Activated CD8-positive, alpha-beta memory T cell treated with anti-CD3 and anti-CD28 coated beads, Interleukin-2, amount 50 U/mL, for 24 hours (primary cell): ENCODE measurements around the gene KRT1.

ENCODE experiments used
- DNase-seq: peaks from one replicate; pipeline ENCODE4 v3.0.0-alpha.2; 2020; ENCODE audit errors: extremely low read depth

Gene KRT1

DNA sequence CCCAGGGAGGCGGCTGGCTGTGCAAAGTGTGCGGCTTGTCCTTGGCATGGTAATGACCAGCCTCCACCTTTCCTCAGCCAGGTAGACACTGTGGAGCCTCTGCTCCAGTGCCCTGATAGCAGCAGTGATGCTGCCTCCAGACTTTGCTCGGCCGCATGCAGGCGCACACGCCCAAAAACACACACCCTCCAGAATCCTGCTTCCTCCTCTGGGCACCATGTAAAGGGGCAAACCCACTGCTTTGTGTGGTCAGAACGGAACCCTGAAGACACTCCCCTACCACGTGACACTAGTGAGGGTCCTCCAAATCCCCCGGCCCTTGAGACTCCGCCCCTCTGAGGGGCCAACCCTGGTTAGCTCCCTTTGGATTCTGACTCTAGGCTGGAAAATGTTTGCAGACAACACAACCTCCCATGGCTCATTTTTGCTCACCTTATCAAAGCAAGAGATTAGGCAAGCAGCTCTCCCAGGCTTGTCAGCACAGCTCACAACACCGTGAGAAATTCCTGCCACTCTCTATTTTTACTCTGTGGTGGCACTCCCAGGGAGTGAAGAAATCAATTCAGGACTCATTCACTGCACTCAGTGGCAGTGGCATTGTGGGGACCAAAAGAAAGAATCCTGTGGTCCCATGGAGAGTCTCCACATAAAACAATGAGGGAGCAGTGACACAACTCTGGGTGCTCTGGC is 18.6 kb upstream of the KRT1 start:
- DNase-seq: no peak

DNA sequence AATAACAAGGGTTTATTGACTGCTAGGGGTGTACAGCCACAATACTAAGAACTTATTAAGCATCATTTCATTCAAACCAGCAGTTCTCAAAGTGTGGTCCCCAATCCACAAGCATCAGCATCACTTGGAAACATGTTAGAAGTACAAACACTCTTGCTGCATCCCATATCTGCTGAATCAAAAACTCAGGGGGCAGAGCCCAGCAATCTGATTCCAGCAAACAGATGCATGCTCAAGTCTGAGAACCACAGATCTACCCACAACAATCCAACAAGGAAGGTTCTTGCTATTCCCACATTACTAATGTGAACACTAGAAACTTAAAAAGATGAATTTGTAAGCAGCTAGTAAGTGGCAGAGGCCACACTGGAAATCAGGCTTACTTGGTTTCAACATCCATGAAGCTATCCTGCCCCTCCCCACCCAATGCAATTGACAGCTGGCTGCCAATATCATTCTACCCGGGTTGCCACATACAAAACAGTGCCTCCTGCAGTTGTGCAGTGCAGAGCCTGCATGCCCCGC is 16.9 kb upstream of the KRT1 start:
- DNase-seq: no peak

DNA sequence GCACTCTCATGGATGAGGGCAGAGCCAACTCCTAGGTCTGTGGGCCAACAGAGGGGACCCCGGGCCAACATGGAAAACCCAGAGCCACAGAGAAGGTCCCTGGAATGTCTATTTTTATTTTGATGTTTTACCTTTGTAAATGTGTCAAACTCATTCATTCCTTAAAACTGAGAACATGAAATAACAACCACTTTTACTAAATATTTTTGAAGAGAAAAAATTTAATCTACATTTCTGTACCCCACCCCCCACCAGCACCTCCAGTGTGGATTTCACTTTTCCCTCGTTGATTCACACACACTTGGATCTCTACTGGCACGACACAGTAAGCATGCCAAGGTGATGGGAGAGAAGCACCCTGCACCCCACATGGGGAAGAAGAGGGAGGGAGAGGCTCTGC is 16.4 kb upstream of the KRT1 start:
- no peak for DNase-seq

DNA sequence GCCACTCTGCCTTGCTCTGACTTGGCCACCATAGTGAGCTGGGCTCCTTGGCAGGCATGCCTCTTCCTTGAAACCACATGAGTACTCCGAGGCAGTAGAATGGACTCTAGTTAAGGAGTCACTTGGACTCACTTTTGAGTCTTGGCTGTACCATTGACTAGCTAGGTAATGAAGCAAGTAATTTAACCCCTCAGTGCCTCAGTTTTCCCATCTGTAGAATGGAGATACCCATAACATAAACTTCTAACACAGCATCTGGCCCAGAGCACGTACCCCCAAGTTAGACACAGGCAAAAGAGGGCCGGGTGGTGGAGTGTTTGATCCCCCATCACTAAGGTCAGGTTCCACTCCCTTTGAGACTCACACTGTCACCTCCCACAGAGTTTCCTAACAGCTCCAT is 14.8 kb upstream of the KRT1 start:
- DNase-seq: no peak

DNA sequence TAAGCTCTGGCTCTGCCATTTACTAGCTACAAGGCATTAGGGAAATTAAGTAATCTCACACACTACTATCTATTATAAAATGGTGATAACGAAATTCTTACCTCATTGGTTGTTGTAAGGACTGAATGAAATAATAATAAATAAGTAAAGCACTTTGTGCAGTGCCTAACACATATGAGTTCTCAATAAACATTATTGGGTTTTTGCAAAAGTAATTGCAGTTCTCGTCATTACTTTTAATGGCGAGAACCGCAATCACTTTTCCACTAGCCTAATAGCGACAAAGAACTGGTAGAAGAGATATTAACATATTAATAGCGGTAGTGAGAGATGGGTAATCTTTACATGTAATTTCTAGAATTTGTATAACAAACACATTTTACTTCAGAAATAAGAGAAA is 13.9 kb upstream of the KRT1 start:
- no peak for DNase-seq

DNA sequence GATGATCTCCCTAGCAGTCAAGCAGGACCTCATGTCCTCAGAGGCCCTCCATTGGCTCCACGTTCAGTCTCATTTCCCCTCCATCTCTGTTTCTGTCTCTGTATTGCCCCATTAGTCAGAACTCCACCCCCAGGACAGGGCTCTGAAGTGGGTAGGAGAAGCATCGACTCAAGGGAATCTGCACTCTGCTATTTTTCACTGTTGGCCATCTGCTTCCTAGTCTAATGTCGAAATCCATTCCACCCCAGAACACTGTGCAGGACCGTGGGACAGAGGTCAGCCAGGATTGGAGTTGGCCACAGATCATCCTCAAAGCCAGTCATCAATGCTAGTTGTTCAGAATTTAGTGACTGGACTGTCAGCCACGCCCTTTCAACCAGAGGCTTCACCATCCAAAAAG is 13.1 kb upstream of the KRT1 start:
- no peak for DNase-seq

DNA sequence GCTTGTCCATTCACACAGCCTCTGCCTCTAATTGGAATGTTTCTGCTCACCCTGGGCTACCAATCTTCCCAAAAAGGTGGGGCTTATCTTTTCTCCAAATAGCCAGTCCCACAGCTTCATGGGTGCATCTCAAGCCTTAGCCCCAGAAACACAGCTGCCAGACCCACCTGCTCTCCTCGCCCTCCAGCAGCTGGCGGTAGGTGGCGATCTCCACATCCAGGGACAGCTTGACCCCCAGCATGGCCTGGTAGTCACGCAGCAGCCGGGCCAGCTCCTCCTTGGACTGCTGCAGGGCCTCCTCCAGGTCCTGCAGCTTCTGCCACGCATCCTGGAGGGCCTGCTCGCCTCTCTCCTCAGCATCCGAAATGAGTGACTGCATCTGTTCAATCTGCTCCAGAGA is 12.0 kb upstream of the KRT1 start:
- no peak for DNase-seq

DNA sequence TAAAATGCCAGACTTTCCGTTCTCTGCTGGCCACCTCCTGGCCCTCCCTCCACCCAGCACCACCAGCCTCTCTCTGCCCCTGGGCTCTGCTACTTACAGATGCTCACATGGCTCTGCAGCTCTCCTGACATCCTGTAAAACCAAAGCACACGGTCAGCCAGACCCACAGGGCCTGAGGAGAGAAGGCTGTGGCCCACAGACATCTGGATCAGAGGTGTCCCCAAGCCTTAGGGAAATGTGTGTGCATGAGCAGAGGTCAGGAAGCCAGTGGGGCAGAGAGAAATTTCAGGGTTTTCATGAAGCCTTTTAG is 11.6 kb upstream of the KRT1 start:
- DNase-seq: no peak

DNA sequence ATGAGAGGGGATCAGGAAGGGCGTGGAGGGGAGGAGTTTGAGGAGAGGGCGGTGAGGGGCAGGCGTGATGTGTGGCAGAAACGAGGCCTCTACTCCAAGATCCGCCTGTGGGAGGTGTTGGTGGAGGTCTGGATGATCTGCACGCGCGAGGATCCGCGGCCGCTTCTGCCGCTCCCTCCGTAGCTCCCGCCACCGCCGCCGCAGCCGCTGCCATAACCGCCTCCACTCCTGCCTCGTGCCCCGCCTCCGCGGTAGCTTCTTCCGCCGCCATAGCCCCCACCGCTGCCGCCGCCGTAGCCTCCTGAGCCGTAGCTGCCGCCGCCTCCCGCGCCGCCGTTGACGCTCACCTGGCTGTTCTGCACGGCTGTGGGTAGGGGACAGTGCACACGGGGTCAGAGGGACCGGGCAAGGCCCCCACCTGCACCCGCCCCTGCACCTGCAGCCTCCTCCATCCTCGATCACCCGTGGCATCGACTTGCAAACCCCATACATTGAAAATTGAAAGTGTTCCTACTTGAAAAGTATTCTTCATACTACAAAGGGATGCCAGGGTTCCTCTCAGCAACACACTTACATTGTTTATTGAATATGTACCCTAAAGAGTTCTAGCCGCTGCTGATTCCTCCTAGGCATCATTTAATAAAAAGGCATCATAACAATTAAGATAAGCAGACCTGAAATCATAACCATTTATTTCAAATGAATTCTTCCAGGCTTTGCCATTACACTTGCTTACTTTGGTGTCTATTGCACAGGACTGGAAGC is 11.1 kb upstream of the KRT1 start:
- no peak for DNase-seq

DNA sequence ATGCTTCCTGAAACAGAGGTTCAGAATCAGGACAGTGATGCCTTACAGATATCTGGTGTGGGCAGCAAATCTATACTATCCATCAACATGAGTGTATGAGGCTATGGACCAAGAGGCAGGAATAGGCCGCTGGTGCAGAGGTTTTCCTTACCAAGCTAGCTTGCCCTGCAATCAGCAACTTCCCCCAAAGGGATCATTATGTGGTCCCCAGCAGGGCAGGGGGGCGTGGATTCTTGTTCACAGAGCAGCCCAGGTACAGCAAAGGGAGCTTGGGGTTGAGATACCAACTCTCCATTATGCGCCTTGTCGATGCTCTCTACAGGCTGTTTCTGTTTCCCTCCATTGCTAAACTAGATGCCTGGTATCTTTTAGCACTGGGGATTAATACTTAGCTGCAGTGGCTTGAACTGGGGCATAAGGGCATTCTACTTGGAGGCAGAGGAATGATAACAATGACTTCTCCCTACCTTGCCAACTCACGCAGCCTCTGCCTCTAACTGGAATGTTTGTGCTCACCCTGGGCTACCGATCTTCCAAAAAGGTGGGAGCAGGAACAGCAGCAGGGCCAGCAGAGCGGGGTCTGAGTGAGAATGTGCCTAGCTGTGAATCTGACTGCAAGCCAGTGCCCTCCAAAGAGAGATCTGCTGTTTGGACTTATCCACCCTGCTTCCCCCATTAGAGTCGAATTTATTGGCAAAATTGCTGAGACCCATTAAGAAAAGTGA is 10.3 kb upstream of the KRT1 start:
- DNase-seq: no peak

DNA sequence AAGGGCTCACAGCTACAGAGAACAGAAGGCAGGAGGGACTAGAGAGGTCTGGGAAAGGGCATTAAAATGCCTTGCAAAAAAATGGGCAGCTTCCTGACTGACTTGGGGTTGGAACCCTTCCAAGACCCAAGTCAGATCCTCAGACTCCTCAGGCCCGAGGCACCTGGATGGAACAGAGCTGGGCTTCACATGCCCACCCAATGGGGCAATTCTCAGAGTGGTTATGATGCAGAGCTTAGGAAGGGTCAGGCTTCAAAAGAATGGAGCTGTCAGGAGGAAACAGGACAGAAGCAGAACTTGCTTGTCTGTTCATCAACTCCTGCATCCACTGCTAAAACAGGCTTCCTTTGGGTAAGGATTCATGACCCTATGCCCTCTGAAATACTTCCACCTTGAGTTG is 9.7 kb upstream of the KRT1 start:
- DNase-seq: no peak

DNA sequence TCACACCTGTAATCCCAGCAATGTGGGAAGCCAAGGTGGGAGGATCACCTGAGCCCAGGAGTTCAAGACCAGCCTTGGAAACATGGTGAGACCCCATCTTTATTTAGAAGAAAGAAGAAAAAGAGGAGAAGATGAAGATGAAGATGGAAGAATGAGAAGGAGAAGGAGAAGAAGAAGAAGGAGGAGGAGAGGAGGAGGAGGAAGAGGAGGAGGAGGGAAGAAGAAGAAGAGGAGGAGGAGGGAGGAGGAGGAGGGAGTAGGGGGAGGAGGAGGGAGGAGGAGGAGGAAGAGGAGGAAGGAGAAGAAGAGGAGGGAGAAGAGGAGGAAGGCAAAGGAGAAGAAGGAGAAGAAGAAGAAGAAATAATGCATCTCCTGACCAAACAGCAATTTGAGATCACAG is 9.0 kb upstream of the KRT1 start:
- DNase-seq: no peak

DNA sequence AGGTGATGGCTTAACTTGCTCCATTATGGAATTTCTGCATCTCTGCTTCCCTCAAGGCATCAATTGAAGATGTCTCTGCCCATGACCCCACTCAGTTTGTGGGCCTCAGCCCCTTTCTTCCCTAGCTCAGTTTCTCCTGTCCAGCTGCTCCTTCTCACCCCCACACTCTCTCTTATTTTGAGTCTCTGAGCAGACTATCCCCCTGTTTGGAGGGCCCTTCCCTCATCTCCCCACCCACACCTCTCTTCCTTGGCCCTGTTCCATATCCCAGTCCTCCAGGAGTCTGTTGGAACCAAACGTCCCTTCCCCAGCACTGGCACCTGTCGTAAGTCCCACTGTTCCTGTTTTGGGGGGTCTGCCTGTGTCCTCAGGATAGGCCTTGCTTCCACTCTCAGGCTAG is 8.3 kb upstream of the KRT1 start:
- DNase-seq: no peak

DNA sequence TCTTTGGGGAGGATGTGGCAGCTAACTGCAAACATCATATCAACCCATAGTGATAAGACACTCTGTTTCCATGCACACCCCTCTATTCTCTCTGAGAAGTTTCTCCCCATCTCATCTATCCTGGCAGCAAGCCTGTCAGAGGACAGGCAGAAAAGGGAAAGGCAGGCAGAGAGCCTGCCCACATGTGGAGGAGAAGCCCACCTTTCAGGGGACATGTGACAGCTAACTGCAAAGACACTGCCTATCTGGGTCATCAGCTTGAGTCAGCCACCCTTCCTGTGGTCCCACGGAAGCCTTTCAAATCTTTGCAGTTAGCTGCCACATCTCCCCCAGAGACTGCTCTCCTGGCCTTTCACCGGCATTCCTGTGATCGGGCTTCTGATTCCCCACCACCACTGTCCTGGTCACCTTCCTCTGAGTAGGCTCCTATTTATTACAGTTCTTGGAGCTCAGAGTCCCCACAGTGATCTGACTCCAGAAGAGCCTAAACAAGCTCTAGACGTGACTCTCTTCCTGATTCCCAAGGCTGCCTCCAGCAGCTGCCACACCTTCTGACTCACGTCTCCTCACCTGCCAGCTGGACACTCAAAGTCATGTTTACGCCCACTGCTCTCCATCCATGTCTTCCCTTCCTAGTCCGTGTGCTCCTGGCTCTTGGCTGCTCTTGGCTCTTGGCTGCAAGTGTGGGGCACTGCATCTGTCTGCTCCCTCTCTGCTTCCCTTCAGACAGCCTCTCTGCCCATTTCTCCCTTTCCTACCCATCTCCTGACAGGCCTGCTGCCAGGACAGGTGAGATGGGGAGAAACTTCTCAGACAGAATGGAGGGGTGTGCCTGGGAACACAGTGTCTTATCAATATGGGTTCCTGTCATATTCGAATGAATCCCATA is 7.5 kb upstream of the KRT1 start:
- no peak for DNase-seq

DNA sequence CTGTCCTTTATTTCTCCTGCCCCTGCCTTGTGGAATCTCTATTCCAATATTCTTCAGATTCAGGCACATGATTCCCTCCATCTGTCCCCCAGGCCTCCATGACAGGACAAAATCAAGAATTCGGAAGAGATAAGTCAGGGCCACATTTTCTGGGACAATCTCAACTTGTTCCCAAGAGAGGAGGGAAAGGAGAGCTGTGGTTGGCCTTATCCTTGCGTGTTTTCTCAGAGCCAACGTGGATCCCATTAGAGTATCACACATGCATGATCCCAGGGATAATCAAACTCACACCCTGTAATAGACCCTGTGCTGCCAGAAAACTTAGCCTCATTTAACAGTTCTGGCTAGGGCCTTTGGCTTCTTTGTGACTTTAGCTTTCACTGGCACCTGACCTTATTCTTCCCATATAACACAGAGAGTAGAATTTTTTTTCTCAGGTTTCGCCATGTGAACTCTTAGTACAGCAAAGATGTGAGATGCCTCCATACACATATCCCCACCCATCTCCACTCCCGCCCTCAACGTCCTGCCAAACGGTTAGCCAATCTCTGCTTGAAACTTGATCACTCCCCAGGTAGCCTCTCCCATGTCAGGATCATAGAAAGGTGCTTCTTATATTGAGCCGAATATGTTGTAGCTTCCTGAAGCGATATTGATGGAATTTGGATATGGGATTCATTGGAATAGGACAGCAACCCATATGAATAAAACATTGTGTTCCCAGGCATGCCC is 6.7 kb upstream of the KRT1 start:
- no peak for DNase-seq

DNA sequence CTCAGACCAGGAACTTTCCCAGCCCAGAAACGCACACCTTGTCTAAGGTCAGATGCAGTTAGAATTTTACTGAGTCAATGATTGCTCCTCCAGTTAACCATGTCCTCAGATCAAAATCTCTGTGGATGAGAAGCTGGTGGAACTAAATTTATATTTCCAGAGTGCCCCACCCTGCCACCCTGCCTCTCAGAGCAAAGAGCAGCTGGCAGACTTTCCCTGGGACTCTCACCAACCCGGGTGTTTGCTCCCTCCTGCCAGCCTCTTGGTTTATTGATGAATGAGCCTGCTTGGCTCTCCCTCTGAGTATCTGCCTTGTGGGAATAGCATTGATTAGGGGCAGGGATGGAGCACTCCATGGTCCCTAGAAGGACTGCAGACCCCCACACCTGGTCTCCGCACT is 5.9 kb upstream of the KRT1 start:
- no peak for DNase-seq

DNA sequence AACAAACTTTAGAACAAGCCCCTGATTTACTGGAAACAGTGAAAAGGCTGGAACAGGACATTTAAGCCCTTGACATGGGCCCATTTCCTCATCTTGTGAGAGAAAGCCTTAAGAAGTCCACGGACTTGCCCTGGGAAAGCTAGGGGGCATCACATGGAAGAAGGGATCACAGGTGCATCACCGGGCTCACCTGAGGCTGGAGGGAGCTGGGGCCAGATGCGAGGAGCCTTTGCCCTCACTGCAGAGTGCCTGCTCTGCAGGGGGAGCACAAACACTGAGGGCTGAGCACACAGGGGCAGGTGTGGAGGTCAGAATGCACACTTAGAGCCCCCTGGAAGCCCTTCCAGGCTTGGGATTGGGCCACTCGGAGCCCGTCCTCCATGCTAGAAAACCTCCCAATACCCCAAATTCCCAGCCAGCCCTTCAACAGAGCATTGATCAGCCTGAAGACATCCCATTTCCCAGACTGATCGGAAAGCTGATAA is 5.2 kb upstream of the KRT1 start:
- no peak for DNase-seq

DNA sequence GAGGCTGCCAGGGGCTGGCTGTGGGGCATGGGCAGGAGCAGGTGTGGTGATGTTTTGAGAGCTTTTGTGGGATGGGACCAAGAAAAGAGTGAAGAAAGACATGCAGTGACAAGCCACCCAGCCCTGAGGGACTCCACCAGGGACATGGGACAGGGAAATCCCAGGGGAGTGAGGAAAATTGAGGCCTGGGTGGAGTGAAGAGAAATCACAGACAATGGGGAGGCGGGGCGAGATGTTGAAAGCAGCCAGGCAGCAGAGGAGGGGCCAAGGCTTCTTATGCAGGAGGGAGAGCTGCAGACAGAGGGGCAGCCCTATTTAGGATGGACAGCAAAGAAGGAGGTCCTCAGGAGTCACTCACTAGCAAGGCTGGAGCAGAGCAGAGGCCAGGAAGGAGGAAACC is 4.2 kb upstream of the KRT1 start:
- DNase-seq: no peak

DNA sequence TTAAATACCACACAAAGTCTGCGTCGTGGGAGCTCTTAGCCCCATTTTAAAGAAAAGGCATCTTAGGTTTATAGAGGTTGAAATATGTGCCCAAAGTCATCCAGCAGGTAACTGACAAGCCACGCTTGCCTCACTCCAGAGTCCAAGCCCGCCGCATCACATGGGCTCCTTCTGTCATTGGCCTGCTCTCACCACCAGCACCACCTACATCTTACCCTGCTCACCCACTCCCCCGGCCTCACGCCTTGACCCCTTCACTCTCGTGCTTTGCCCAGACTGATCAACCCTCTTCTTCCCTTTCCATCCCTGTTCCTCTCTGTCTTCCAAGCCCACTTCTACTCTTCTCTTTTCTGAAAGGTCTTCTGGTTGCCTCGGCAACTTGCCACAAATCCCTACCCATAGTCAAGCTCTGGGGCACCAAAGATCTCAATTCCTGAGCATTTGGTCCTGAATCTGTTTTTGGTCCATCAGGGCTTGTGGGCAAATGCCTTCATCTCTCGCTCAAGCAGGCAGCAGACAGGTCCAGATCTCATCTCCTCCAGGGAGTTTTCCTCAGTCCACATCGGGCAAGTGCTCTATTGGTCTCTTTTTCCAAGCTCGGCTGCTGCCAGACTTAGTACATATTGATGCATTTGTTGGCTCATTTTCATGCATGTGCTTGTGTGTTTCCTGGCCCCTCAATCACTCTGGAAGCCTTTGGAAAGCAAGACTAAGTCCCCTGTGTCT is 3.5 kb upstream of the KRT1 start:
- no peak for DNase-seq

DNA sequence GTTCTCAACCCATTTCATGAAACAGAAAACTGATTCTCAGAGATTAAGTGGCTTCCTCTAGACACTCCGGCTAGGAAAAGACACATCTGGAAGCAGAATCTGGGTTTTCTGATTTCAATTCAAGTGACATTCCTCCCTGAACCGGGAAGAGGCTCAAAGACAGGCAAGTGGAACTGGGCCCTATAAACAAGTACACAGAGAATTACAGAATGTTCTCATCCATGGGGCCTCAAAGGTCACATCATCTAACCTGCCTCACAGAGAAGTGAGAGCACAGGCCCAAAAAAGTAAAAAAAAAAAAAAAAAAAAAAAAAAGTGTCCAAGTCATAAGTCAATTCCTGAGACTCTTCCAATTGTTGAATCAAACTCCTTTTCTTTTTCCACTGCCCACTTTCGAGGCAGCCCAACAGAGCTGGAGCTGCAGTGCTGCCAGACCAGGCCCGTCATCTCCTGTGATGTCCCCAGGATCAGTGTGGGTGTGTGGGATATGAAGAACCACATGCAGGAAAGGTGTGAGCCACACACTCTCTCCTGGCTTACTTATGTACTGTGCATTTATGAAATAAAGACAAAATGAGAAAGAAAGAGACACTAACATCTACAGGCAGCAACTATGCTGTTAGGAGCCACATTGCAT is 2.8 kb upstream of the KRT1 start:
- no peak for DNase-seq
